Breast epithelium (tissue), 3 donors: ENCODE data around the gene CADM2.

Source experiments
- POLR2A ChIP-seq: fragments of 450-650 bp; IDR thresholded peaks from one replicate; pipeline ENCODE4 v1.6.1; 2016; ENCODE audit warnings: antibody characterized with exemption, mild to moderate bottlenecking, moderate library complexity
- TF ChIP-seq, protein P1 (sequence below), 3 donors: fragments of 450-650 bp; IDR thresholded peaks; one replicate each; pipeline ENCODE4 v1.5.1; 2016 to 2017; ENCODE audit warnings: antibody characterized with exemption in 3 of 3, mild to moderate bottlenecking in 3 of 3, moderate library complexity in 3 of 3

DNA sequence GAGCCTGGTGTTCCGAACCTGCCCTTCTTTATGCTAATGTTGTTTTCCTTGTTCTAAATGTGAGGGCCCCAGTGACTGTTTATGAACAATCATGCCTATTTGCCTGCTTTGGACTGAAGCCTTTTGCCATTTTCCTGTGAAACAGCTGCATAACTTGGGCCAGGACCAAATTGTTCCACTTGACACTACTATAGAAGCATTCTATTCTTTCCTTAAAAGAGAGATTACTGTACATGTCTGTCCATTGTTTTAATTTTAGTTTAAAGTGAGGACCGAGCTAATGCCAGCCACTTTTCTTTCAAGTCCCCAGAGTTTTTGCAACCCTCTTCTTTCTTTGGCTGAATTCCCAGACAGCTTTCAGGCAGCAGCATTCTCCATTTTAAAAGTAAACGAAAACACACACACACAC lies 980.3 kb downstream of the CADM2 start:
- TF ChIP-seq POLR2A: no peak
- TF ChIP-seq, protein P1, sequence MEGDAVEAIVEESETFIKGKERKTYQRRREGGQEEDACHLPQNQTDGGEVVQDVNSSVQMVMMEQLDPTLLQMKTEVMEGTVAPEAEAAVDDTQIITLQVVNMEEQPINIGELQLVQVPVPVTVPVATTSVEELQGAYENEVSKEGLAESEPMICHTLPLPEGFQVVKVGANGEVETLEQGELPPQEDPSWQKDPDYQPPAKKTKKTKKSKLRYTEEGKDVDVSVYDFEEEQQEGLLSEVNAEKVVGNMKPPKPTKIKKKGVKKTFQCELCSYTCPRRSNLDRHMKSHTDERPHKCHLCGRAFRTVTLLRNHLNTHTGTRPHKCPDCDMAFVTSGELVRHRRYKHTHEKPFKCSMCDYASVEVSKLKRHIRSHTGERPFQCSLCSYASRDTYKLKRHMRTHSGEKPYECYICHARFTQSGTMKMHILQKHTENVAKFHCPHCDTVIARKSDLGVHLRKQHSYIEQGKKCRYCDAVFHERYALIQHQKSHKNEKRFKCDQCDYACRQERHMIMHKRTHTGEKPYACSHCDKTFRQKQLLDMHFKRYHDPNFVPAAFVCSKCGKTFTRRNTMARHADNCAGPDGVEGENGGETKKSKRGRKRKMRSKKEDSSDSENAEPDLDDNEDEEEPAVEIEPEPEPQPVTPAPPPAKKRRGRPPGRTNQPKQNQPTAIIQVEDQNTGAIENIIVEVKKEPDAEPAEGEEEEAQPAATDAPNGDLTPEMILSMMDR (IDR thresholded peaks at IDR 0.05): no peak
